Measurements from ENCODE around the gene SLIT2.

Gene SLIT2

GRCh38 chr4:20266215-20267082, 14.7 kb downstream of the SLIT2 start:
- DNase-seq = no peak

GRCh38 chr4:20268028-20268427, 16.3 kb downstream of the SLIT2 start:
- no peak for DNase-seq

- no peak for DNase-seq
Measured at GRCh38 chr4:20269320-20269719, 17.6 kb downstream of the SLIT2 start.

GRCh38 chr4:20271950-20272349, 20.2 kb downstream of the SLIT2 start:
- DNase-seq = no peak

GRCh38 chr4:20272411-20272872, 20.7 kb downstream of the SLIT2 start:
- no peak for DNase-seq

- DNase-seq = no peak
Measured at GRCh38 chr4:20273793-20274192, 22.1 kb downstream of the SLIT2 start.

GRCh38 chr4:20276848-20277247, 25.1 kb downstream of the SLIT2 start:
- DNase-seq = no peak

- DNase-seq = no peak
Measured at GRCh38 chr4:20278195-20278594, 26.5 kb downstream of the SLIT2 start.

GRCh38 chr4:20279381-20279780, 27.7 kb downstream of the SLIT2 start:
- no peak for DNase-seq

- DNase-seq = no peak
Measured at GRCh38 chr4:20281453-20281852, 29.7 kb downstream of the SLIT2 start.

GRCh38 chr4:20283039-20283438, 31.3 kb downstream of the SLIT2 start:
- no peak for DNase-seq

GRCh38 chr4:20284990-20285389, 33.3 kb downstream of the SLIT2 start:
- no peak for DNase-seq

GRCh38 chr4:20287246-20287645, 35.5 kb downstream of the SLIT2 start:
- no peak for DNase-seq

GRCh38 chr4:20288047-20288650, 36.4 kb downstream of the SLIT2 start:
- no peak for DNase-seq

GRCh38 chr4:20288846-20289512, 37.3 kb downstream of the SLIT2 start:
- no peak for DNase-seq

- no peak for DNase-seq
Measured at GRCh38 chr4:20289782-20290181, 38.1 kb downstream of the SLIT2 start.

GRCh38 chr4:20292739-20293138, 41.0 kb downstream of the SLIT2 start:
- no peak for DNase-seq

GRCh38 chr4:20297261-20297660, 45.6 kb downstream of the SLIT2 start:
- DNase-seq = no peak

- no peak for DNase-seq
Measured at GRCh38 chr4:20297783-20298182, 46.1 kb downstream of the SLIT2 start.

GRCh38 chr4:20298455-20298854, 46.8 kb downstream of the SLIT2 start:
- DNase-seq = no peak

- no peak for DNase-seq
Measured at GRCh38 chr4:20298986-20299385, 47.3 kb downstream of the SLIT2 start.

GRCh38 chr4:20299515-20299914, 47.8 kb downstream of the SLIT2 start:
- DNase-seq = no peak

- DNase-seq = no peak
Measured at GRCh38 chr4:20301161-20301560, 49.5 kb downstream of the SLIT2 start.
